HK-2 (cell line): ENCODE measurements around the gene DTX3.

Source experiments
- DNase-seq: peaks from one replicate; pipeline ENCODE4 v3.0.0-alpha.2; 2018; ENCODE audit not compliant: unreplicated experiment

The DTX3 gene

GRCh38 chr12:57620245-57620935 lies 15.8 kb downstream of the DTX3 start:
- no peak for DNase-seq

GRCh38 chr12:57620936-57621496 lies 16.4 kb downstream of the DTX3 start:
- no peak for DNase-seq

- DNase-seq, result peak; percentile 62
Observed at GRCh38 chr12:57621497-57622292, 17.1 kb downstream of the DTX3 start.

- DNase-seq, result no peak
Observed at GRCh38 chr12:57622293-57623245, 17.9 kb downstream of the DTX3 start.

GRCh38 chr12:57623385-57623784 lies 18.8 kb downstream of the DTX3 start:
- DNase-seq, result no peak

GRCh38 chr12:57623811-57624390 lies 19.3 kb downstream of the DTX3 start:
- DNase-seq, result no peak

GRCh38 chr12:57624441-57625220 lies 20.0 kb downstream of the DTX3 start:
- no peak for DNase-seq

GRCh38 chr12:57625261-57626032 lies 20.8 kb downstream of the DTX3 start:
- no peak for DNase-seq

GRCh38 chr12:57626111-57626920 lies 21.7 kb downstream of the DTX3 start:
- DNase-seq, result no peak

- DNase-seq, result no peak
Observed at GRCh38 chr12:57626921-57627445, 22.4 kb downstream of the DTX3 start.

- DNase-seq, result no peak
Observed at GRCh38 chr12:57627501-57628279, 23.1 kb downstream of the DTX3 start.

GRCh38 chr12:57628280-57629191 lies 23.9 kb downstream of the DTX3 start:
- no peak for DNase-seq

GRCh38 chr12:57629897-57630471 lies 25.4 kb downstream of the DTX3 start:
- no peak for DNase-seq

- no peak for DNase-seq
Observed at GRCh38 chr12:57630891-57631433, 26.3 kb downstream of the DTX3 start.

GRCh38 chr12:57631566-57632072 lies 27.0 kb downstream of the DTX3 start:
- no peak for DNase-seq
